GM21360 (cell line): ENCODE results near the gene FTSJ3.
"Not testable (repeated sequence)": the region's sequence is repeated elsewhere in the genome, so short reads cannot be mapped to it uniquely, and the experiment has no call there.

Experiments
- ATAC-seq: cut with Tn5 transposase; IDR thresholded peaks from one replicate; pipeline ENCODE4 v1.9.1; 2021; ENCODE audit warnings: mild to moderate bottlenecking, moderate library complexity; ENCODE audit not compliant: unreplicated experiment

FTSJ3 gene

DNA sequence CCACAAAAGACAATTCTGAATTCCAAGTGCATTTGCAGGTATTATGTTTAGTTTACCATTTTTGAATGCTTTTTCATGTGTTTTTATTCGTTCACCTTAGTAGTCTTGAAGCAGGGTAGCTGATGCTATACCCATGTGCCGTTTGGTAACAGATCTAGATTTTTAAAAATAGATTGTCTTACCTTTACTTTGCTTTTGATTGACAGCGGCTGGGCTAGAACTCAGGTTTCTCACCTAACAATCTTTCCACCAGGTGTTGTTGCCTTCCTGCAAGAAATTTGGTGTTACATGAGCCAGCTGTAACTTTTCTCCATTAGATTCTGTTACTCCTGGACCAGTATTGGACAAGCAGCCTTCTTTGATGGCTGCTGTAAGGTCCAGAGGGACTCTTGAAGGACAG is 1.5 kb upstream of the FTSJ3 start:
- no peak for ATAC-seq

DNA sequence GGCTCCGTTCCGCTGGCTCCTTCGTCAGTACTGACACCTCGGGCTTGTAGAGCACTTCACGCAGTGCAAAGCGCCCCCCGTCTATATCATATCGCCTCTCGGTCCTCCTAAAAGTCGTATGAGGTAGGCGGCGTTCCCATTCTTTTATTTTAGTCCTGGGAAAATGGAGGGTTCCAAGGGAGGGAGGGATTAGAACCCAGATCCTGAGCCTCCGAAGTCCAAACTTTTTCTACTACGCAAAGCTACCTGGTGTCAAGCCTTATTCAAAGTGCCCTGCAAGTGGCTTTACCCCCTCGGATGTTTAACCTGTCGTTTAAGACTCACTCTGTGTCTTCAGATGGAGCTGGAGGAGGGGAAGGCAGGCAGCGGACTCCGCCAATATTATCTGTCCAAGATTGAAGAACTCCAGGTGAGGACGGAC is 348 bp upstream of the FTSJ3 start:
- ATAC-seq: no peak

DNA sequence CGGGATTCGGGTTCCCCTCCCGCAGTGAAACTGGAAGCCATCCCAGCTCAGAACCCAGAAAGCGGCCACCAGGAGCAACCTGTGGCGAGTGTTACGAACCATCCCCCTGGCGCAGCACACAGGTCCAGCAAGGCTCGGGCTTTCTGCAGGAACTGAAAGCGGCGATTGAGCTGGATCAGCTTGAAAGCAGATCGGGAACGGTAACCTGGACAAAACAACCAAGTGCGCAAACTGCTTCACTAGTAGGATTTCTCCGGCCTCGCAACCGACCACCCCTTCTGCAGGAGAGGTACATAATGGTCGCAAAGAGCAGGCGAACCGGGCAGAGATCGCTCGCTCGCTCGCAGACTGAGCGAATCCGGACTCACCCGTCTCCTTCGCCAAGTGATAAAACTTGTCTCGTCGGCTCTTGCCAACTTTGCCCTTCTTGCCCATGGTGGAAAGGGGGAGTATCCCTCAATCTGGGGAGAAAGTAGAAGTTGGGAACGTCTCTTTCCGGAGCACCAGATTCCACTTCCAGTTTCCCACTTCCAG is 928 bp downstream of the FTSJ3 start:
- no peak for ATAC-seq

- no peak for ATAC-seq
Measured at GRCh38 chr17:63824362-63824761, 3.1 kb downstream of the FTSJ3 start.

DNA sequence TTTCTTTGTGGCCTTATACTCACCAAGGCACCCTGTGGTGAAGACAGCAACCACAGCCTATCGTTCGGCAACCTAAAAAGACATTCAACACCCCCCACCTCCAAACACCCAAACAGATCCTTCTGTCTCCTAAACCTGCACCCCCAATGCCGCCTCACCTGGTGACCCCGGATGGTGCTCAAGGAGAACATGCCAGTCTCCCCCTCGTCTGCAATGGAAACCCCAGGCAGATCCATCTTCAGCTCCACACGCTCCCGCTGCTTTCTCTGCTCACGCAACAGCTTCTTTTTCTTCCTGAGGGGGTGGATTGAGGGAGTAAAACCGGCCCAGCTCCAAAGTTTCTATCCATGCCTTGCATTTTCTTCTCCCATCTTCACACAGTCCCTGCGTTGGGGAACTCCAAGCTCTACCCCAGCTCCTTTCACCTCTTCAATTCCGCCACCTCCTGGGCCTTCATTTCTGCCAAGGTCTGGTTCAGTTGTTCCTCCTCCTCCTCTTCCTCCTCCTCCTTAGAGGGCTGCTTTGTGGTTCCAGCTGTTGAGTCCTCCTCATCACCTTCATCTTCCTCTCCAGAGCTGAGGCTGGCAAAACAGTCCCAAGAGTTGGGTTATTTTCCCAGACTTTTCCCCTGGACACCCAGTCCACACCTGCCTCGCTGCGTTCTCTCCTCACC is 3.7 kb downstream of the FTSJ3 start:
- ATAC-seq: no peak

GRCh38 chr17:63822537-63822936 is 4.9 kb downstream of the FTSJ3 start:
- ATAC-seq: no peak

DNA sequence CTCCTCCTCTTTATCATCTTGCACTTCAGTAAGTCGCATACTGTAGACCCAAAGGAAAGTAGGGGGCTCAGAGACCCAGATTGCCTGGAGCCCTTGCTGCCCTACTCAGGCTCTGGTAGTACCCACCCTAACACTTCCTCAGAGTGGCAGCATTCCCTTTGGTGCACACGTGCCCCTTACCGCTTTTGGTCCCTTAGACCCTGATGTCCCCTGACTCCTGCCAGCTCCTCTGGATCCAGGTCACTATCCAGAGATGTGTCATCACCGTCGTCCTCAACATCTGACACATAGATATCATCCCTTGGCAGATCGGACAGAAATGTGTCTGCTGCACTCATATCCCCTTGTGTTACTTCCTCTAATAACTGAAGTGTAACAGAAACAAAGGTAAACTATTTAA is 5.7 kb downstream of the FTSJ3 start:
- ATAC-seq: no peak

- no peak for ATAC-seq
Measured at GRCh38 chr17:63820963-63821561, 6.4 kb downstream of the FTSJ3 start.

DNA sequence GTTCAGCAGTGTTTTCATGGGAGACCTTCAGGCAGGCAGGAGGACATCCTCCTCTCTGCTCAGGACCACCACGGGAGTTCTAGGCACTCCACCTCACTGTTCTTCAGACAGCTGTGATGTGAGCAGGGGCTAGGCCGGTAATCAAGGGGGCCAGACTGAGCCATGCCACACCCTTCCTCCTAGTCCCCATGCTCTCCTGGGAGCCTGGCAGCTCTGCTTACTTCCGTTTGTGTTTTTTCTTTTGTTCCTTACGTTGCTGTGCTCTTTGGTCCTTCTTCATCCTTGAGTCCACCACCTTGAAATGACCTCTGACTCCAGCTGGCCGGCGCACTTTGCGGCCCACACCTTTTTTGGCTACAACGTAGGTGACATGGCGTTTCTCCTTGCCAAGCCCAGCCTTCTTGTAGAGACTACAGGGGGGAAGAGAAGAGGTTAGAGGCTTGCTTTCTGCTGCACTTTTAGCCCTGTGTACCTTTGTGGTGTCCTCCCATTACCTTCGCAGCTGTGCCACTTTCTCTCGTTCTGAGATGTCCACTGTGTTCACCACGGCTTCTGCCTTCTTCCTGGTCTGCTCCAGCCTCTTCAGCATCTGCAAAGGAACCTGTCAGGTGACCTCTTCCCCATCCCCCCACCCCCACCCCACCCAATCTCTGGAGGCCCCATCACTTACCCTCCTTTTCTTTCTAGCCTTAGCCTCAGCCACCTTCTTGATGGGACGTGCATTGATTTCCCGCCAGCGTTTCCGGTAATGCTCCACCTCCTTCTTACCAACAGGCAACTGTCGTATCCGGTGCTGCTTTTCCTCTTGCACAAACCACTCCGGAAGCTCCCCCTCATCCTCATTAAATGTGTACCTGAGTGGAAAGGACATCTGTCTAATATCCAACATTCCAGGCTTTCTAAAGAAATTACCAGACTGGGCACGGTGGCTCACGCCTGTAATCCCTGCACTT is 7.6 kb downstream of the FTSJ3 start:
- no peak for ATAC-seq

- ATAC-seq: no peak
Measured at GRCh38 chr17:63819131-63819530, 8.3 kb downstream of the FTSJ3 start.

DNA sequence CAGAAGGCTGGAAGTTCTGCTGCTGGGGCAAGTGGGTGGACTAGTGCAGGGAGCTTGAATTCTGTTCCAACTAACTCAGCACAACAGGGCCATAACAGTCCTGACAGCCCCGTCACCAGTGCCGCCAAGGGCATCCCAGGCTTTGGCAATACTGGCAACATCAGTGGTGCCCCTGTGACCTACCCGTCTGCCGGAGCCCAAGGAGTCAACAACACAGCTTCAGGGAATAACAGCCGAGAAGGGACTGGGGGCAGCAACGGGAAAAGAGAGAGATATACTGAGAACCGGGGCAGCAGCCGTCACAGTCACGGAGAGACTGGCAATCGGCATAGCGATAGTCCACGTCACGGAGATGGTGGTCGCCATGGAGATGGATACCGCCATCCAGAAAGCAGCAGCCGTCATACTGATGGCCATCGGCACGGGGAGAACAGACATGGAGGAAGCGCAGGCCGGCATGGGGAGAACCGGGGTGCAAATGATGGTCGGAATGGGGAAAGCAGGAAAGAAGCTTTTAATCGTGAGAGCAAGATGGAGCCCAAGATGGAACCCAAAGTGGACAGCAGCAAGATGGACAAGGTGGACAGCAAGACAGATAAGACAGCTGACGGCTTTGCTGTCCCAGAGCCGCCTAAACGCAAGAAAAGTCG is 9.6 kb downstream of the FTSJ3 start:
- no peak for ATAC-seq

DNA sequence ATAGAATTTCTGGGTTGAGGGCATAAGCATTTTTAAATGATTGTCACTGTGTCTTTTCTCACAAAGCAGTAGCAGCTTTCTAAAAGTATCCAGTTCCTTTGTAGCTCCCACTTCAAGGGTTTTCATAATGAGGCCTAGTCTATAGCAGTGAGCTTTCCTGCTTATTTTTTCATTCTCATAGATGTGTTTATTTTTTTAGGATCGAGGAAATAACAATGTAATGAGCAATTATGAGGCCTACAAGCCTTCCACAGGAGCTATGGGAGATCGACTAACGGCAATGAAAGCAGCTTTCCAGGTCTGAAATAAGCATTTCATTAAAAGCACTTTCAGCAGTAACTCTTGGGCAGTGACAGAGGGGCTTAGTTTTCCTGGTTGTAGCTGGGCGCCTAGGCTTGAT is 10.8 kb downstream of the FTSJ3 start:
- no peak for ATAC-seq

DNA sequence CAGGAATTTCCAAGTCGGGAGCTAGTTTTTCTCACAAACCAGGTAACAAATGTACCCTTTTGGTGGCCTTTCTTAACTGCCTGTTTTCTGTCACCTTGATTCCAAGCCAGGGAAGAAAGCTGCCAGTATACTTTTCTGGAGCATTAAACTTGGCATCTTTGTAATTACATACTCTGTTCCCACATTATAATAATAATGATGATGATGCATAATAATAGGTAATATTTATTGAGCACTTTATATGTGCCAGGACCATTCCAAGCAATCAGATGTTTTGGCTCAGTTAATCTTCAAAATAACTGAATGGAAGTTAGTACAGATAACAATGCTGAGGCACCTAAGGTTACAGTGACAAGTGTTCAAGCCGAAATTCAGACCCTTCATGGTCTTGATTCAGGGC is 11.3 kb downstream of the FTSJ3 start:
- no peak for ATAC-seq

DNA sequence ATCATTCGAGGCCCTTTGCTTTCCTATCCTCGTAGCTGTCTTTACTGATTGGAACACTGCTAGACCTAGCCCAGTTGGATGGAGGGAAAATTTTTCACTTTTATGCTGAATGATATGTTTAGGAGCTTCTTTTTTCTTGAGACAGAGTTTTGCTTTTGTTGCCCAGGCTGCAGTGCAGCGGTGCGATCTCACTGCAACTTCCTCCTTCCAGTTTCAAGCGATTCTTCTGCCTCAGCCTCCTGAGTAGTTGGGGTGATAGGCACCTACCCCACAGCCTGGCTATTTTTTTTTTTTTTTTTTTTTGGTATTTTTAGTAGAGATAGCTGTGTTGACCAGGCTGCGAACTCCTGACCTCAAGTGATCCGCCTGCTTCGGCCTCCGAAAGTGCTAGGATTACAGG is 17.5 kb downstream of the FTSJ3 start:
- no peak for ATAC-seq

DNA sequence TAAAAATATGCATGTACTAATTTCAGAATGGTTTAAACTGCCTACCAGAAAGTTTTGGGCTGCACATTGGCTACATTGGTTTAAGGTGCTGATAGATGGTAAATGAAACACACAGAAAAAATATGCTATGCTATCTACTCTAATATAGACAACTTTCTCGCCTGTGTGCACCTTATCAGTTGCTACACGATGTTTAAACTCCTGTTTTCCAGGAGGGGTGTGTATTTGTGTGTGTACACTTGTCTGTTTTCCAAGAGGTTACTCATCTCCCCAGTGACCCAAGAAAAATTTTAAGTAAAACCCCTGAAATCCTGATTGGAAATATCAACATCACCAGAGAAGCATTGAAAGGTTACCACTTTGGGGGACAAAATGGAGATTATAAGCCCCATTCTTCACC is 21.9 kb downstream of the FTSJ3 start:
- no peak for ATAC-seq

DNA sequence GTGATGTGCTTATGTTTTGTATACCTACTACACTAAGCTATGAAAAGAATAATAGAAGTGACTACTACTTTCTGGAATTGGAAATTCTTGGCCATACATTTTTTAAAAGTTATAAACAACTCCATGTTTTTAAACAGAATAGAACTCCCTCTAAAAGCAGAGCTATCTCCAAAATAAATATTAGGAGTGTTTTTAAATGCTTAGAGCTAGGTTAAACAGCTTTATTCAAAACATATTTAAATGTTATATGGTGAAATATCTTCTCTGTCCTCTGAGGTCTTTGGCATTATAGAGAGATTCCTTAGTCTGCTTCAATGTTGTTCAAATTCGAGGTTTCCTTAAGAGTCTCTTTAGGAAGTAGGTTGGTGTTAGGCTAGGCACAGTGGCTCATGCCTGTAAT is 23.1 kb downstream of the FTSJ3 start:
- no peak for ATAC-seq

DNA sequence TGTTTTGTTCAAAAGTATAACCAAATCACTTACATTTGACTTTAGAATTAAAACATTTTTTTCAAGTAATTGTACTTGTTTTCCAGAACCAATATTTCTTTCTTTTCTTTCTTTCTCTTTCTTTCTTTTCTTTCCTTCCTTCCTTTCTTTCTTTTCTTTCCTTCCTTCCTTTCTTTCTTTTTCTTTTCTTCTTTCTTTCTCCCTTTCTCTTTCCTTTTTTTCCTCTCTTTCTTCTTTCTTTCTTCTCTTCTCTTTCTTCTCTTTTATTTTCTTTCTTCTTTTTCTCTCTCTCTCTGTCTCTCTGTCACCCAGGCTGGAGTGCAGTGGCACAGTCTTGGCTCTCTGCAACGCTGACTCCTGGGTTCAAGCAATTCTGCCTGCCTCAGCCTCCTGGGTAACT is 26.7 kb downstream of the FTSJ3 start:
- ATAC-seq: no peak

GRCh38 chr17:63798572-63799106 is 28.8 kb downstream of the FTSJ3 start:
- ATAC-seq: no peak

GRCh38 chr17:63796375-63796774 is 31.1 kb downstream of the FTSJ3 start:
- ATAC-seq: not testable (repeated sequence)

GRCh38 chr17:63792055-63792729 is 35.3 kb downstream of the FTSJ3 start:
- no peak for ATAC-seq
